HFF-Myc (cell line): ENCODE results near the gene TRDMT1.
A peak's percentile ranks its signal among the peaks of the same experiment; 100 is the strongest.

Experiments
- DNase-seq: peaks from one replicate; pipeline ENCODE4 v3.0.0-alpha.2; 2011; ENCODE audit warnings: low read depth; ENCODE audit errors: extremely low read depth
- H3K4me3 ChIP-seq: replicated peaks from 2 replicates; pipeline ENCODE4 v1.5.1; 2011; ENCODE audit warnings: low read depth, mild to moderate bottlenecking, control low read depth, low read length
- CTCF ChIP-seq: IDR thresholded peaks from 2 replicates; pipeline ENCODE4 v1.5.1; 2012; ENCODE audit warnings: mild to moderate bottlenecking, low read depth, low read length, control low read depth; ENCODE audit errors: missing control alignments

TRDMT1 gene

GRCh38 chr10:17113346-17113745 lies 88.1 kb downstream of the TRDMT1 start:
- no peak for DNase-seq

DNA sequence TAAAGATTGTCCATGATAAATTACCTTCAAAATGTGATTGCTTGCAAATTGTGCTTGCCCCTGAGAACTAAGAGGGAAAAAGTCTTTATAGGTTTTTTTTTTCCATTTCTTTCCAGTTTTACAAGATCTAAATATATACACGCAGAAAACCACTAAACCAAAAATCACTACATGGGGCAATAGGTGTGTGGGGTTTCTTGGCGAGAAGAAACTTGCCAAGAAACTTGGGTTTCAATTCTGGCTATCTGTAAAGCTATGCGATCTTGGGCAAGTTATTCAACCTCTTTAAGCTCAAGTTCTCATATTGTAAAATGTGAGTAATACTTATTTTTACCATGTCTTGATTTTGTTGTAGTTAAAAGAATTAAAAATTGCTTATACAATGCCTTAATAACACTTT lies 88.9 kb downstream of the TRDMT1 start:
- no peak for DNase-seq
- H3K4me3 ChIP-seq, result no peak overlapping the region
- no peak for TF ChIP-seq CTCF

More at GRCh38 chr10:17113346-17113745, 88.1 kb downstream of the TRDMT1 start:
- TF ChIP-seq CTCF, result no peak
- H3K4me3 ChIP-seq, result no peak overlapping the region

- TF ChIP-seq CTCF, result no peak
- DNase-seq, result peak; percentile 79
- H3K4me3 ChIP-seq, result no peak overlapping the region
Observed at GRCh38 chr10:17109475-17110207, 91.8 kb downstream of the TRDMT1 start.

GRCh38 chr10:17109046-17109445 lies 92.4 kb downstream of the TRDMT1 start:
- TF ChIP-seq CTCF, result no peak
- H3K4me3 ChIP-seq, result no peak overlapping the region
- DNase-seq, result no peak

GRCh38 chr10:17106991-17107390 lies 94.5 kb downstream of the TRDMT1 start:
- no peak overlapping the region for H3K4me3 ChIP-seq
- no peak for DNase-seq
- no peak for TF ChIP-seq CTCF

DNA sequence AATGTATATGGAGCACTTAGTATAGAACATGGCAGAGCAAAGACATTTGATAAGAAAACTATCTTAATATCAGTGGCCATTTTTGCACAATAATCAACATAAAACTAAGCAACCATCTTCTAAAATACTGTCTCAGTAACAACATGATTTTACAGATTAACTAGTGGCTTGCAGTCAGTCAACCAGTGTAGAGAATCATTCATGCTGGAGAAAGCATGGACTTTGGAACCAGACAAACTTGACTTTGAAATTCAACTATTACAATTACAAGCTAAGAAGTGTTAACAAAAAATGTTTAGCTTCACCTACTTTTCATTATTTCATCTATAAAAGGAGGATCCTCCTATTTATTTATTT lies 99.6 kb downstream of the TRDMT1 start:
- no peak overlapping the region for H3K4me3 ChIP-seq
- no peak for DNase-seq
- TF ChIP-seq CTCF, result no peak
